HG03097 (cell line): Measurements from ENCODE around the gene DHX30.
"Not testable (repeated sequence)": the region's sequence is repeated elsewhere in the genome, so short reads cannot be mapped to it uniquely, and the experiment has no call there.

ENCODE experiments used
- ATAC-seq: cut with Tn5 transposase; IDR thresholded peaks from one replicate; pipeline ENCODE4 v1.9.1; 2021; ENCODE audit not compliant: unreplicated experiment, low FRiP score

DHX30 gene

GRCh38 chr3:47802734-47803479 lies at the start of gene DHX30:
Gene DHX30 (plus strand): TSS chr3:47803138. CDS start chr3:47810684, 7,546 bp downstream.
- ATAC-seq = peak; percentile 85

DNA sequence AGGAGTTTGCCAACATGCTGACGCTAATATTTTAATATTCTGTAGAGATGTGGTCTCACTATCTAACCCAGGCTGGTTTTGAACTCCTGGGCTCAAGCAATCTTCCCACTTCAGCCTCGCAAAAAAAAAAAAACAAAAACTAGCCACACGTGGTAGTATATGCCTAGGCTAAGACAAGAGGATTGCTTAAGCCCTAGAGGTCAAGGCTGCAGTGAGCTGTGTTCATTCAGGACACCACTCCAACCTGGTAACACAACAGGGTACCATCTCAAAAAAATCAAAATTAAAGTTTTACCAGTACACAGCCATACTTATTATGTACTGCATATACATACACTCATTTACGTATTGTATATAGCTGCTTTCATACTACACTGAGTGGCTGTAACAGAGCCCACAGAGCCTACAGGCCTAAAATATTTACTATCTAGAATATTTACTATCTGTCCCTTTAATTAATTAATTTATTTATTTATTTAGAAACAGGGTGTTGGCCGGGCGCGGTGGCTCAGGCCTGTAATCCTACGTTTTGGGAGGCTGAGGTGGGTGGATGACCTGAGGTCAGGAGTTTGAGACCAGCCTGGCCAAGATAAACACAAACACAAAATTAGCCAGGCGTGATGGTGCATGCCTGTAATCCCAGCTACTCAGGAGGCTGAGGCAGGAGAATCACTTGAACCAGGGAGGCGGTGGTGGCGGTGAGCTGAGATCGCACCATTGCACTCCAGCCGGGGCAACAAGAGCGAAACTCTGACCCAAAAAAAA lies 44.5 kb upstream of the DHX30 start:
- ATAC-seq = no peak

GRCh38 chr3:47760207-47760606 lies 42.7 kb upstream of the DHX30 start:
- ATAC-seq = not testable (repeated sequence)

DNA sequence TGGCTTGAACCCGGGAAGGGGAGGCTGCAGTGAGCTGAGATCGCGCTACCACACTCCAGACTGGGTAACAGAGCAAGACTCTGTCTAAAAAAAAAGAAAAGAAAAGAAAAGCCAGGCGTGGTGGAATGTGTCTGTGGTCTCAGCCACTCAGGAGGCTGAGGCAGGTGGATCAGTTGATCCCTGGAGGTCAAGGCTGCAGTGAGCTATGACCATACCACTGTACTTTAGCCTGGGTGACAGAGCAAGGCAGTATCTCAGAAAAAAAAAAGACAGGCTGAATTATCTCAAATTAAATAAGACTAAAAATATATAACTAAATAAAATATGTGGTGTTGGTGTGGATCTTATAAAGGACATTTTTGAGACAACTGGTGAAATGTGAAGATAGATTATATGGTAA lies 41.9 kb upstream of the DHX30 start:
- no peak for ATAC-seq

- ATAC-seq = no peak
Observed at GRCh38 chr3:47762233-47762632, 40.7 kb upstream of the DHX30 start.

DNA sequence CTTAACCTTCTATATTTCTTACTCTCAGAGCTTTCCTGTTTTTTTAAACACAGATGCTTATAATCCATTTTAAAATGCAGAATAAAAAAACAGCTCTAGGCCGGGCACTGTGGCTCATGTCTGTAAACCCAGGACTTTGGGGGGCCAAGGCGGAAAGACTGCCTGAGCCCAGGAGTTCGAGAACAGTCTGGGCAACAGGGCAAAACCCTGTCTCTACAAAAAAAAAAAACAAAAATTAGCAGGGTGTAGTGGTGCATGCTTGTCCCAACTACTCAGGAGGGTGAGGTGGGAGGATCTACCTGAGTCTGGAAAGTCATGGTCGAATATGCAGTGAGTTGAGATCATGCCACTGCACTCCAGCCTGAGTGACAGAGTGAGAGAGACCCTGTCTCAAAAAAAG lies 36.8 kb upstream of the DHX30 start:
- no peak for ATAC-seq

DNA sequence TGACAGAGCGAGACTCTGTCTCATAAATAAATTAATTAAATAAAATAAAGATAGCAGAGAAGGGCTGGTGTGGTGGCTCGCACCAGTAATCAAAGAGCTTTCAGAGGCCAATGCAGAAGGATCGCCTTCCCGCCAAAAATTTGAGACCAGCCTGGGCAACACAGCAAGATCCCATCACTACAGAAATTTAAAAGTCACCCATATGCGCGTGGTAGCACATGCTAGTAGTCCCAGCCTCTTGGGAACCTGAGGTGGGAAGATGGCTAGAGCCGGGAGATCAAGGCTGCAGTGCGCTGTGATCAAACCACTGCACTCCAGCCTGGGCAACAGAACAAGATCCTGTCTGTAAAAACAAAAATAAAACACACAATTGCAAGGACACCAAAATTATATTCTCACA lies 30.9 kb upstream of the DHX30 start:
- no peak for ATAC-seq

DNA sequence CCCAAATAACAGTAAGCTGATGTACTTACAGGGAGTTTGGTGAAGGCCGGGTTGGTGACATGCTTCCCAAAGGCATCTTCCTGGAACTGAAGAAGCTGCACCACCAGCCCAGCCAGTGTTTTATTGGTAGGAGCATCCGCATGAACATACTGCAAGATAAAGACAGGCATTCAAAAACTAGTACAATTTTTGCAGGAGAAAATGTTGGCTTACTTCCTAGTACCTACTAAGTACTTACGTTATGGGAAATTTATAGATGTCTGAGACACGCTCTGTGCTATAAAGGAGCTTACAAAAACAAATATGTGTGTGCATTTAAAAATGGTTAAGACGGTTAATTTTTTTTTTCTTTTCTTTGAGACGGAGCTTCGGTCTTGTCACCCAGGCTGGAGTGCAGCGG lies 30.1 kb upstream of the DHX30 start:
- no peak for ATAC-seq

GRCh38 chr3:47778746-47779145 lies 24.2 kb upstream of the DHX30 start:
- no peak for ATAC-seq

- ATAC-seq = peak; percentile 30
Observed at GRCh38 chr3:47780741-47781684, 21.9 kb upstream of the DHX30 start.

DNA sequence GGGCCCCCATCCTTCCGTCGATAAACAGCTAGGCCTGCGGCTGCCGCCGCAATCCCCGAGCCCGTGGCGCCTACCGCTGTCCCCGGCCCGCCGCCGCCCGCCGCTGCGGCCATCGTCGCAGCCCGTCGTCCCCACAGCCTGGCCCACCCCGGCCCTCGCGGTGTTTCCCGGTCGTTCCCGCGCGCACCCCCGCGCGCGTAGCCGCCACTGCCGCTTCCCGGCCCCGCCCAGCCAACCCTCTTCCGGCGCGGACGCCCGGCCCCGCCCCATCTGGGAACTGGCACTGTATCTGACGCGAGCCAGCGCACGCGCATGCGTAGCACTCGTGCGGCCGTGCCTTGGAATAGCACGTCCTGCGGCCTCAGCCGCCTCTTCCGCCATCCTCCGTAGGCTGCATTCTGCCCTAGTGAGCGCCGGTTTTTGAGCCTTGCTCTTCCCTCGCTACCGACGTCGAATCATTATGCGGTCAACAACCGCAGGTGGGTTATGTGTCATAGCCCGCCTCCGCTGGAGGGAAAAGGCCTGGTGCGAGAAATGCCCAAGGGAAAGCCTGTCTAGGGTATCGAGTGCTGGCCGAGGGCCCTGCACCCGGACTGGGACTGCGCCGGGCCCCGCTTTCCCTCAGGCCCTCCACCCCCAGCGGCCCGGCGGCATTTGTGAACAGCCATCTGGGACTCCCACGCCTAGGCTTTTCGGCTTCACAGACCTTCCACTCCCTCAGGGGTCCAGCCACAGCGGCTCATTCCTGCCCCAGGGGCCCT lies 21.1 kb upstream of the DHX30 start, which contains the start of gene SMARCC1:
SMARCC1 (minus strand) TSS at position 209 of the 761 bp plus-strand sequence; CDS start at position 113, 96 bp downstream.
- peak; percentile 77 for ATAC-seq

- peak; percentile 1 for ATAC-seq
Observed at GRCh38 chr3:47782446-47783308, 20.3 kb upstream of the DHX30 start.

GRCh38 chr3:47783673-47784072 lies 19.3 kb upstream of the DHX30 start:
- no peak for ATAC-seq

- ATAC-seq = no peak
Observed at GRCh38 chr3:47791193-47791855, 11.6 kb upstream of the DHX30 start.

DNA sequence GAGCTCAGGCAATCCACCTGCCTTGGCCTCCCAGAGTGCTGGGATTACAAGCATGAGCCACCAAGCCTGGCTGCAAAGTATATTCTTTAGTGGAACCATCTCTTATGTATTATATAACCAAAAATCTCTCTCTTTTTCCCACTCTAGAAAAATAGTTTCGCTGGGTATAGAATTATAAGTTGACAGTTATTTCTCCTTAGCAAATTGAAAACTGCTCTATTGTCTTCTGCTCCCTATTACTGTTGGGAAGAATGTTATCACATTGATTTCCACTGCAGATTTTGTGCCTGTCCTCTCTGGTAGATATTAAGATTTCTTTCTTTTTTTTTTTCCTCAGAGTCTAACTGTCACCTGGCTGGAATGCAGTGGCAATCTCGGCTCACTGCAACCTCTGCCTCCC lies 10.2 kb upstream of the DHX30 start:
- ATAC-seq = no peak

GRCh38 chr3:47794544-47794943 lies 8.4 kb upstream of the DHX30 start:
- ATAC-seq = no peak

GRCh38 chr3:47799733-47800132 lies 3.2 kb upstream of the DHX30 start:
- ATAC-seq = no peak

- no peak for ATAC-seq
Observed at GRCh38 chr3:47803480-47804025, 615 bp downstream of the DHX30 start.
